ENCODE measurements around the gene EOLA1. TPM values are rescaled to one million over a fixed set of nuclear protein-coding genes. Genes with fewer than 3 reads are reported as not detected.
"Not testable (repeated sequence)": the region's sequence is repeated elsewhere in the genome, so short reads cannot be mapped to it uniquely, and the experiment has no call there.

EOLA1 gene
- polyA plus RNA-seq, 2 donors: 11.1 to 13.0 TPM

DNA sequence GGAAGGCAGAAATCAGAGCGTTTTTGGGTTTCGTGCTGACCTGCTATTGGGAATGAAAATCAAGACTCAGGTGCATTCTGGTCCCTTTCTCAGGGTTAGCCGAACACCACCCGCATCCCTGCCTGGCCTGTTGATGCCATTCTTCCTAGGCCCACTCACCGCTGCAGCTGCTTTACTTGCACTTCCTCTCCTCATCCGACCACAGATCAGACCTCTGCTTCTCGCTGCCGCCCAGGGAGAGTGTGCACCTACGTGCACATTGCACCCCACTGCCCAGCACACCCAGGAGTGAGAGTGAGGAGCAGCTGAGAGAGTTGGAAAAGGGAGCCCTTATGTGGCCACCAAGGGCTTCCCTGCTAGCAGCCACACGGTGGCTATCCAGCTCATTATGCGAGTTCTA, 3.3 kb upstream of the EOLA1 start:
- not testable (repeated sequence) for H3K9me3 ChIP-seq (ENCODE audit: control insufficient read depth in 2 of 2, insufficient read depth in 1 of 2, low read depth in 1 of 2, low read length in 1 of 2); H3K27ac ChIP-seq (ENCODE audit: low read depth in 2 of 2, low read length in 1 of 2); H3K36me3 ChIP-seq (ENCODE audit: control insufficient read depth in 2 of 2, insufficient read depth in 2 of 2, low read length in 1 of 2); H3K4me3 ChIP-seq (ENCODE audit: low read depth in 1 of 2, low read length in 2 of 2); H3K4me1 ChIP-seq (ENCODE audit: control insufficient read depth in 2 of 2, insufficient read depth in 2 of 2, low read length in 1 of 2); H3K27me3 ChIP-seq (ENCODE audit: control insufficient read depth in 1 of 2, insufficient read depth in 2 of 2, low read length in 2 of 2)
- 88 to 92% methylated on average over 6 to 8 of the region's 11 CpGs for WGBS, 2 donors

DNA sequence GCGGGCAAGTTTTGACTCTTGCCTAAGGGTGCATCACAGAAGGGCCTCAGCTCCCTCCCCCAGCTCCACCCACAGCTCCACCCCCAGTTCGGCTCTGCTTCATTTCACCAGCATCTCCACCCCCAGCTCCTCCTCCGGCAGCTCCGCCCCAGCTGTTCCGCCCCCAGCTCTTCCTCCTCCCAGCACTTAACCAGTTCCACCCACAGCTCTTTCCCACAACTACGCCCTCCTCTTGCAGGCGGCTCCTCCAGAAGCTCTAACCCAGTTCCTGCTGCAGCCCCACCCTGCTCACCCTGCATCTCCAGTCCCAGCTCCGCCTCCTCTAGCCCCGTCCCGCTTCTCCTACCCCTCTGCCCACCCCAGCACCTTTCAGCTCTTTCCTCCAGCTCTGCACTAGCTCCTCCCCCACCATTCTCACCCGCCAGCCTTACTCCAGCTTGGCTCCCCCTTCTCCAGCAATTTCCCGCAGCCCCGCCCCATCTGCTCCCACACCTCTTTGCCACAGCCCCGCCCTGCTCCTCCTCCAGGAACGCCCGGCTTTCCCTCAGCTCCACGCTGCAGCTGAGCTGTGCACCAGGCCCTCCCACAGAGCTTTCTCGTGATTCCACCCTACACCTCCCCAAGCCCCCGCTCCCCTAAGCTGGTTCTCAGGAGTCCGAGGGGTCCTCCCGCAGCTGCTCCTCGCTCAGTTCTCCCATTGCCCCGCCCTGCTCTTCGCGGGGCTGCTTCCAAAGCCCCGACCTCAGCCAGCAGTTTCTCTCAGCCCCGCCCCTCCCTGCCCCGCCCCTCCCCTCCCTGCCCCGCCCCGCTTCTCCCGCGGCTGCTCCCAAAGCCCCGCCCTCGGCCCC, 1.3 kb upstream of the EOLA1 start:
- no peaks in the 10 kb centered on the region for H3K9me3 ChIP-seq (ENCODE audit: control insufficient read depth in 2 of 2, insufficient read depth in 1 of 2, low read depth in 1 of 2, low read length in 1 of 2)
- peak overlapping the region; percentile 27 to 55 for H3K4me3 ChIP-seq (ENCODE audit: low read depth in 1 of 2, low read length in 2 of 2)
- H3K27ac ChIP-seq (ENCODE audit: low read depth in 2 of 2, low read length in 1 of 2): peak overlapping the region; percentile 89 to 94
- H3K27me3 ChIP-seq (ENCODE audit: control insufficient read depth in 1 of 2, insufficient read depth in 2 of 2, low read length in 2 of 2): no peaks in the 10 kb centered on the region
- no peaks in the 10 kb centered on the region for H3K36me3 ChIP-seq (ENCODE audit: control insufficient read depth in 2 of 2, insufficient read depth in 2 of 2, low read length in 1 of 2)
- peaks cover 2 to 6% of the 10 kb centered on the region in 2 donors for H3K4me1 ChIP-seq (ENCODE audit: control insufficient read depth in 2 of 2, insufficient read depth in 2 of 2, low read length in 1 of 2)
- whole genome bisulfite sequencing, 2 donors: 1 to 39% methylated on average over 29 to 30 of the region's 34 CpGs

DNA sequence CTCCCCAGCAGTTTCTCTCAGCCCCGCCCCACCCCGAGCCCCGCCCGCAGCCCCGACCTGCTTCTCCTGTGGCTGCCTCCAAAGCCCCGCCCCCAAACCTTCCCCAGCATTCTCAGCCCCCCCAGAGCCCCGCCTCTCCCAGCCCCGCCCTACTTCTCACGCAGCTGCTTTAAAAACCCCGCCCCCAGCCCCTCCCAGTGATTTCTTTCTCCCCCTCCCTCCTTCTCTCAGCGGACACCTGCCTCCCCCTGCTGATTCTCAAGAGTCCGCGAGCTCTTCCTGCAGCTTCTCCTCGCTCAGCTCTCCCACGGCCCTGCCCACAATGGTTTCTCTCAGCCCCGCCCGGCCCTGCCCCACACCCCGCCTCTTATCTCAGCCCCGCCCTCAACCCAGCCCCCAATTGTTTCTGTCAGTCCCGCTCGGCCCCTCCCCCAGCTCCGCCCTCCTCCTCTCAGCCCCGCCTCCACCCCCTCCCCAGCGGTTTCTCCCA, 636 bp upstream of the EOLA1 start:
- WGBS, 2 donors: 3 to 26% methylated on average over 21 to 23 of the region's 24 CpGs
- Histone ChIP-seq H3K9me3 (ENCODE audit: control insufficient read depth in 2 of 2, insufficient read depth in 1 of 2, low read depth in 1 of 2, low read length in 1 of 2) (no peaks in the 10 kb centered on the region), H3K4me3 (ENCODE audit: low read depth in 1 of 2, low read length in 2 of 2) (peak overlapping the region; percentile 53 to 79), H3K36me3 (ENCODE audit: control insufficient read depth in 2 of 2, insufficient read depth in 2 of 2, low read length in 1 of 2) (no peaks in the 10 kb centered on the region), H3K27ac (ENCODE audit: low read depth in 2 of 2, low read length in 1 of 2) (peak overlapping the region; percentile 92 to 97), H3K27me3 (ENCODE audit: control insufficient read depth in 1 of 2, insufficient read depth in 2 of 2, low read length in 2 of 2) (no peaks in the 10 kb centered on the region), H3K4me1 (ENCODE audit: control insufficient read depth in 2 of 2, insufficient read depth in 2 of 2, low read length in 1 of 2) (peaks cover 2 to 6% of the 10 kb centered on the region in 2 donors)

DNA sequence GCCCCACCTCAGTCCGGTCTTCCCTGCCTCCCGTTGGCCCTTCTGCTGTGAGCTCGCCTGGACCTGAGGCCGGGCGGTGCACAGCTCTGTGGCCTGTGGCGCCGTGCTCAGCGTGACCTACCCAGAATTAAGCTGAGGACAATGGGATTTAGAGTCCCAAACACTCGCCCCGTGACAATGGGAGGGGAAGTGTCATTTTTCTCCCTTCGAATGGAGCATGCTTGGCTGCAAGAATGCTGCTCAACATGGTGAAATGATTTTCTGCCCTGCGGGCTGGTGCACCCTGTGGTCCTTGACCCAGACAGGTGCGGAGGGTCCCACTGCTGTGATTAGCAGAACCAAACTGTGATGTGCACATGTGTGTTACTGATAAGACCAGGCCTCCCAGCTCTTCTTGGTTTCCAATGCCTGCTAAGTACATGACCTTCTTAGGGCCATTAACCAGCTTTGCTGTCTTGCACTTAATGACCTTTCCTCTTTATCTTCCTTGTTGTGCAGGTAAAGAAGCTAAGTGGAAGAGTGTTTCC, 772 bp downstream of the EOLA1 start:
- Histone ChIP-seq H3K27me3 (ENCODE audit: control insufficient read depth in 1 of 2, insufficient read depth in 2 of 2, low read length in 2 of 2) (no peaks in the 10 kb centered on the region), H3K36me3 (ENCODE audit: control insufficient read depth in 2 of 2, insufficient read depth in 2 of 2, low read length in 1 of 2) (no peaks in the 10 kb centered on the region), H3K4me3 (ENCODE audit: low read depth in 1 of 2, low read length in 2 of 2) (peak overlapping the region; percentile 53 to 79), H3K4me1 (ENCODE audit: control insufficient read depth in 2 of 2, insufficient read depth in 2 of 2, low read length in 1 of 2) (peaks cover 2 to 6% of the 10 kb centered on the region in 2 donors), H3K9me3 (ENCODE audit: control insufficient read depth in 2 of 2, insufficient read depth in 1 of 2, low read depth in 1 of 2, low read length in 1 of 2) (no peaks in the 10 kb centered on the region), H3K27ac (ENCODE audit: low read depth in 2 of 2, low read length in 1 of 2) (peak overlapping the region; percentile 92 to 97)
- WGBS, 2 donors: 8 to 44% methylated on average over 13 of the region's 13 CpGs

DNA sequence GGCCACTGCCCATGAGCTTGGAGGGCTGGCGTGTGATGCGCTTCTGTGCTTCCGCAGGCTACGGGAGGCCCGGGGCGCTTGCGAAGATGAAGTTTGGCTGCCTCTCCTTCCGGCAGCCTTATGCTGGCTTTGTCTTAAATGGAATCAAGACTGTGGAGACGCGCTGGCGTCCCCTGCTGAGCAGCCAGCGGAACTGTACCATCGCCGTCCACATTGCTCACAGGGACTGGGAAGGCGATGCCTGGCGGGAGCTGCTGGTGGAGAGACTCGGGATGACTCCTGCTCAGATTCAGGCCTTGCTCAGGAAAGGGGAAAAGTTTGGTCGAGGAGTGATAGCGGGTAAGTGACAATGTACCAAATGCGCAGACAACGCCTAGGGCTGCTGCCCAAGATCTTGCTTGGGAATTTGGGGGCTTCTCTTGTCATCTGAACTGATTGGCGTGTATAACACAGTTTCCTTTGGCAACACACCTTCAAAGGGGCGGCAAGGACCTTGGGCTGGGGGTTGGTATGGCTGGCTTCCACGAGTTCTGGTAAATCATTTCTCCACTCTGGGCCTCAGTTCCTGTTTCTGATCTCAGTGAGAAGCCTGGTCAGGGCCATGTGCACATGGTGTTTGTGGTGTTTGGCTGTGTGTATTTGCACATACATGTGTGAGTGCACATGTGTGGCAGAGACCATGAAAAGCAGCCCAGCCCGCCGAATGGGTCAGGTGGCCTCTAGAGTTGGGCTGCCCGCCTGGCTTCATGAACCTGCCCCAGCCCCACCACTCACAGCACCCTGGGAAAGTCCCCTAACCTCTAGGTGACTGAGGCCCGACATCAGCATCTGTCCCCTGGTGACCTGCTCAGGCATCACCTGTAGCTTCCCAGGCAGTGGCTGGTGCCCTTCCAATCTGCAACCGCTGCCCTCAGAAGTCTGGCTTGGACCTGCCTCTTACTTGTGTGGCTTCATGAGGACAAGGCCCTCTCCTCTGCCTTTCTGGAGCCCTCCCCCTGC, 5.0 kb downstream of the EOLA1 start:
- H3K27me3 ChIP-seq (ENCODE audit: control insufficient read depth in 1 of 2, insufficient read depth in 2 of 2, low read length in 2 of 2); H3K9me3 ChIP-seq (ENCODE audit: control insufficient read depth in 2 of 2, insufficient read depth in 1 of 2, low read depth in 1 of 2, low read length in 1 of 2); H3K36me3 ChIP-seq (ENCODE audit: control insufficient read depth in 2 of 2, insufficient read depth in 2 of 2, low read length in 1 of 2); H3K27ac ChIP-seq (ENCODE audit: low read depth in 2 of 2, low read length in 1 of 2); H3K4me1 ChIP-seq (ENCODE audit: control insufficient read depth in 2 of 2, insufficient read depth in 2 of 2, low read length in 1 of 2); H3K4me3 ChIP-seq (ENCODE audit: low read depth in 1 of 2, low read length in 2 of 2): not testable (repeated sequence)
- 79 to 85% methylated on average over 11 to 22 of the region's 29 CpGs for WGBS, 2 donors

DNA sequence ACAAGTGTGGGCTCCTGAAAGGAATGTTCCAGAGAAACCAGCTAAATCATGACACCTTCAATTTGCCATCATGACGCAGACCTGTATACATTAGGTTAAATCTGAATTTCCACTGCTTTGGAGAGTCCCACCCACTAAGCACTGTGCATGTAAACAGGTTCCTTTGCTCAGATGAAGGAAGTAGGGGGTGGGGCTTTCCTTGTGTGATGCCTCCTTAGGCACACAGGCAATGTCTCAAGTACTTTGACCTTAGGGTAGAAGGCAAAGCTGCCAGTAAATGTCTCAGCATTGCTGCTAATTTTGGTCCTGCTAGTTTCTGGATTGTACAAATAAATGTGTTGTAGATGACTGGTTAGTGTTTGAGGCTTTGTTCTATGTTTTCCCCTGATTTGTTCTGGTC, 6.2 kb downstream of the EOLA1 start:
- WGBS, 2 donors: 65 to 79% methylated on average over 1 of the region's 1 CpG

DNA sequence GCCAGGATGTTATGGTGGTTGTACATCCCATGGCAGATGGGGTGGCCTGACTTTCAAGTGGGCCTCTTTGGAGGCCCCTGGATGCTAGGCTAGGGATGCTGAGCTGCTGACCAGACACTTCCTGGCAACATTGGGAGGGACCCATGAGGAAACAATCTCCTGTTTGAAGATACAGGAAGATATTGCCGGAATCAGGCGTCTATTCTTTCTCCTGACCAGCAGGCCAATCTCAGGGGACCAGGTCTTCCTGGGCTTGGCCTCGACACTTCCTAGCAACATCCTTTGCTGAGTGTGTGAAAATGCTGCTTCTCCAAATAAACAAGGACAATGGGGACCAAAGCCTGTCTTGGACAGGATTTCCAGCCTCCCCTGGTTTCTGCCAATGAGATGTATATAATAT, 7.0 kb downstream of the EOLA1 start:
- not testable (repeated sequence) for H3K27me3 ChIP-seq (ENCODE audit: control insufficient read depth in 1 of 2, insufficient read depth in 2 of 2, low read length in 2 of 2); H3K27ac ChIP-seq (ENCODE audit: low read depth in 2 of 2, low read length in 1 of 2); H3K36me3 ChIP-seq (ENCODE audit: control insufficient read depth in 2 of 2, insufficient read depth in 2 of 2, low read length in 1 of 2); H3K4me3 ChIP-seq (ENCODE audit: low read depth in 1 of 2, low read length in 2 of 2); H3K9me3 ChIP-seq (ENCODE audit: control insufficient read depth in 2 of 2, insufficient read depth in 1 of 2, low read depth in 1 of 2, low read length in 1 of 2); H3K4me1 ChIP-seq (ENCODE audit: control insufficient read depth in 2 of 2, insufficient read depth in 2 of 2, low read length in 1 of 2)
- 71% methylated on average over 1 of the region's 3 CpGs; no CpG with 5 or more reads in 1 of the 2 donors for WGBS, 2 donors

More for the DNA sequence above, 6.2 kb downstream of the EOLA1 start:
- not testable (repeated sequence) for H3K27ac ChIP-seq (ENCODE audit: low read depth in 2 of 2, low read length in 1 of 2); H3K9me3 ChIP-seq (ENCODE audit: control insufficient read depth in 2 of 2, insufficient read depth in 1 of 2, low read depth in 1 of 2, low read length in 1 of 2); H3K4me3 ChIP-seq (ENCODE audit: low read depth in 1 of 2, low read length in 2 of 2); H3K36me3 ChIP-seq (ENCODE audit: control insufficient read depth in 2 of 2, insufficient read depth in 2 of 2, low read length in 1 of 2); H3K27me3 ChIP-seq (ENCODE audit: control insufficient read depth in 1 of 2, insufficient read depth in 2 of 2, low read length in 2 of 2); H3K4me1 ChIP-seq (ENCODE audit: control insufficient read depth in 2 of 2, insufficient read depth in 2 of 2, low read length in 1 of 2)

DNA sequence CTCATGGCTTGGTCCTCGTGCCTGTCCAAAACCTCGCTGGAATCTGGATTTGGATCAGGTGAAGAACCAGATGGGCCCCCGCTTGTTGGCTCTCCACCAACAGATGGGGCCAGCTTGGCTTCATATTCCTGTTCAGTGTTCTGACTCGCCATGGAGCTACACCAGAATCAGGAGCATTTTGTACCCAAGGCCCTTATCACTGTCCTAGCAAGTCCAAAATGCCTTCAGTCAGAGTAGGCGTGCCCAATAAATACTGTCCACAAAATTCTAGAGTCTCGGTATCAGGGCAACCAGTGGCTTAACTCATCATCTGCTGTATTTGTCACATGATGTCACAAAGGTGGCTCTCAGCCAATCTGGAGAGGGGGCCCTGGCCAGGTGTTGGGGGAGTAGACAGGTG, 8.9 kb downstream of the EOLA1 start, which contains the start of gene HSFX3:
Gene HSFX3 (minus strand): TSS at position 224 of the 400 bp plus-strand sequence. CDS start 72 bp downstream, at position 152.
- not testable (repeated sequence) for H3K4me3 ChIP-seq (ENCODE audit: low read depth in 1 of 2, low read length in 2 of 2); H3K9me3 ChIP-seq (ENCODE audit: control insufficient read depth in 2 of 2, insufficient read depth in 1 of 2, low read depth in 1 of 2, low read length in 1 of 2); H3K36me3 ChIP-seq (ENCODE audit: control insufficient read depth in 2 of 2, insufficient read depth in 2 of 2, low read length in 1 of 2); H3K4me1 ChIP-seq (ENCODE audit: control insufficient read depth in 2 of 2, insufficient read depth in 2 of 2, low read length in 1 of 2); H3K27me3 ChIP-seq (ENCODE audit: control insufficient read depth in 1 of 2, insufficient read depth in 2 of 2, low read length in 2 of 2); H3K27ac ChIP-seq (ENCODE audit: low read depth in 2 of 2, low read length in 1 of 2)
- WGBS, 2 donors: 75 to 83% methylated on average over 1 of the region's 6 CpGs

DNA sequence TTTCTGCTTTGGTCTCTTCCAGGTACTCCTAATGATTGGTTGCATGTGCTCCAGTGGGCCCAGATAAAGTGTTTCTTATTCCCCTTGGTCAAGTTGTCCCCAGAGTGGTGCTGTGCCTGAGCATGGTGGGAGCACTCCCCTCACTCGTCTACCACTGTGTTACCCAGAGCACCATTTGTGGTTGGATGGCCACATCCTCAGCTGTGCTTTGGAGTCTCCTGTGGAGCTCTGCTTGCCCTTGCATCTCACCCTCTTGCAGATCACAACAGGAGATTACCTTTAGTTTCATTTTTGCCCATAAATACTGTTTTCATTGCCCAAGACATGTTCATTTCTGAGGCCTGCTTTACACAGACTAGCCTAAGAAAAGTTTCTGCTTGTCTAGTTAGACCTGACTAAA, 9.6 kb downstream of the EOLA1 start:
- H3K4me3 ChIP-seq (ENCODE audit: low read depth in 1 of 2, low read length in 2 of 2); H3K4me1 ChIP-seq (ENCODE audit: control insufficient read depth in 2 of 2, insufficient read depth in 2 of 2, low read length in 1 of 2); H3K27ac ChIP-seq (ENCODE audit: low read depth in 2 of 2, low read length in 1 of 2); H3K9me3 ChIP-seq (ENCODE audit: control insufficient read depth in 2 of 2, insufficient read depth in 1 of 2, low read depth in 1 of 2, low read length in 1 of 2); H3K27me3 ChIP-seq (ENCODE audit: control insufficient read depth in 1 of 2, insufficient read depth in 2 of 2, low read length in 2 of 2); H3K36me3 ChIP-seq (ENCODE audit: control insufficient read depth in 2 of 2, insufficient read depth in 2 of 2, low read length in 1 of 2): not testable (repeated sequence)
- 88% methylated on average over 1 of the region's 1 CpG; no CpG with 5 or more reads in 1 of the 2 donors for WGBS, 2 donors
